ENCODE results near the gene IGFBP2. TPM values are rescaled to one million over a fixed set of nuclear protein-coding genes. Genes with fewer than 3 reads are reported as not detected.

The IGFBP2 gene
- total and polyA plus RNA-seq, 2 of the 13 experiments (the other 11 are each of a cell fraction or from before 2014, with no cell fraction given), result 2.0 to 5.8 TPM

GRCh38 chr2:216636551-216637450, 3.6 kb downstream of the IGFBP2 start (continued):
- TF ChIP-seq NR2F6 (IDR thresholded peaks at IDR 0.05) (no peak), NR2F6 (CRISPR knock-in tag; IDR thresholded peaks at IDR 0.05) (no peak), ATF7-NPFF (CRISPR knock-in tag; IDR thresholded peaks at IDR 0.05; ENCODE audit: low read depth) (no peak), MTF1 (CRISPR knock-in tag; IDR thresholded peaks at IDR 0.05) (no peak), ZNF609 (CRISPR knock-in tag; IDR thresholded peaks at IDR 0.05; ENCODE audit: borderline replicate concordance) (no peak), JUN (CRISPR knock-in tag; IDR thresholded peaks at IDR 0.05) (no peak), MZF1 (CRISPR knock-in tag; IDR thresholded peaks at IDR 0.05; ENCODE audit: borderline replicate concordance) (0 out of 2 replicates have a peak, but pooled peaks have one; percentile 41), ZNF878 (CRISPR knock-in tag; IDR thresholded peaks at IDR 0.05) (no peak), ZFP91 (CRISPR knock-in tag; IDR thresholded peaks at IDR 0.05; ENCODE audit: borderline replicate concordance) (peak; percentile 4; the same call in 1 of the 2 replicates), ZNF18 (CRISPR knock-in tag; IDR thresholded peaks at IDR 0.05; ENCODE audit: insufficient replicate concordance) (no peak), ZNF652 (CRISPR knock-in tag; IDR thresholded peaks at IDR 0.05; ENCODE audit: borderline replicate concordance, low read depth) (no peak), CC2D1A (CRISPR knock-in tag; IDR thresholded peaks at IDR 0.05) (no peak), PAX8 (CRISPR knock-in tag; IDR thresholded peaks at IDR 0.05; ENCODE audit: borderline replicate concordance) (no peak), ZNF792 (CRISPR knock-in tag; IDR thresholded peaks at IDR 0.05) (no peak), SP4 (CRISPR knock-in tag; IDR thresholded peaks at IDR 0.05) (no peak), SP1 (IDR thresholded peaks at IDR 0.05) (no peak), SP1 (CRISPR knock-in tag; IDR thresholded peaks at IDR 0.05) (peak; percentile 42; the same call in 1 of the 2 replicates), E2F2 (CRISPR knock-in tag; IDR thresholded peaks at IDR 0.05; ENCODE audit: borderline replicate concordance) (no peak), IRF2 (CRISPR knock-in tag; IDR thresholded peaks at IDR 0.05) (no peak)
